ENCODE data around the gene MAP3K20. TPM values are rescaled to one million over a fixed set of nuclear protein-coding genes. Genes with fewer than 3 reads are reported as not detected.
"Not testable (repeated sequence)": the region's sequence is repeated elsewhere in the genome, so short reads cannot be mapped to it uniquely, and the experiment has no call there.

The MAP3K20 gene
- total RNA-seq, 4 donors from 2014 or later = 6.8 to 32.2 (median 15.3) TPM

- no peak for TF ChIP-seq POLR2A (IDR thresholded peaks at IDR 0.05)
- no peak for TF ChIP-seq CTCF (IDR thresholded peaks at IDR 0.05)
These were observed 96.4 kb downstream of the MAP3K20 start for GRCh38 chr2:173171924-173172643.

GRCh38 chr2:173174339-173174738 is 98.7 kb downstream of the MAP3K20 start:
- H3K4me3 ChIP-seq, H3K27me3 ChIP-seq, H3K4me1 ChIP-seq, H3K36me3 ChIP-seq, H3K9me3 ChIP-seq, H3K27ac ChIP-seq, DNase-seq: not testable (repeated sequence)

More at GRCh38 chr2:173171924-173172643, 96.4 kb downstream of the MAP3K20 start:
- no peak for DNase-seq
- no peak overlapping the region for H3K27ac ChIP-seq
- no peak overlapping the region for H3K4me3 ChIP-seq
- H3K4me1 ChIP-seq = no peaks in the 10 kb centered on the region
- H3K36me3 ChIP-seq = no peaks in the 10 kb centered on the region
- H3K9me3 ChIP-seq = no peaks in the 10 kb centered on the region
- no peaks in the 10 kb centered on the region for H3K27me3 ChIP-seq

GRCh38 chr2:173175222-173175621 is 99.6 kb downstream of the MAP3K20 start:
- H3K27ac ChIP-seq = no peak overlapping the region
- H3K27me3 ChIP-seq = no peaks in the 10 kb centered on the region
- no peak for TF ChIP-seq CTCF (IDR thresholded peaks at IDR 0.05)
- TF ChIP-seq POLR2A (IDR thresholded peaks at IDR 0.05) = no peak
- no peak for DNase-seq
- no peaks in the 10 kb centered on the region for H3K9me3 ChIP-seq
- H3K4me1 ChIP-seq = no peaks in the 10 kb centered on the region
- no peaks in the 10 kb centered on the region for H3K36me3 ChIP-seq
- no peak overlapping the region for H3K4me3 ChIP-seq

- peak overlapping the region in 1 of 4 donors; percentile 33 for H3K27ac ChIP-seq
- no peaks in the 10 kb centered on the region for H3K36me3 ChIP-seq
- no peak overlapping the region for H3K4me3 ChIP-seq
- no peak for DNase-seq
- no peaks in the 10 kb centered on the region for H3K4me1 ChIP-seq
- no peaks in the 10 kb centered on the region for H3K27me3 ChIP-seq
- H3K9me3 ChIP-seq = no peaks in the 10 kb centered on the region
- no peak for TF ChIP-seq CTCF (IDR thresholded peaks at IDR 0.05)
- TF ChIP-seq POLR2A (IDR thresholded peaks at IDR 0.05) = no peak
These were observed 106.3 kb downstream of the MAP3K20 start for GRCh38 chr2:173181982-173182381.

GRCh38 chr2:173184031-173185004 is 108.7 kb downstream of the MAP3K20 start:
- H3K9me3 ChIP-seq = no peaks in the 10 kb centered on the region
- peak in 1 of 3 donors; percentile 49 for DNase-seq
- H3K4me3 ChIP-seq = no peak overlapping the region
- TF ChIP-seq CTCF (IDR thresholded peaks at IDR 0.05) (no peak), POLR2A (IDR thresholded peaks at IDR 0.05) (no peak)
- peak overlapping the region in 1 of 4 donors; percentile 54 for H3K27ac ChIP-seq
- H3K36me3 ChIP-seq = no peaks in the 10 kb centered on the region
- H3K27me3 ChIP-seq = no peaks in the 10 kb centered on the region
- no peaks in the 10 kb centered on the region for H3K4me1 ChIP-seq

- no peaks in the 10 kb centered on the region for H3K4me1 ChIP-seq
These were observed 109.8 kb downstream of the MAP3K20 start for GRCh38 chr2:173185437-173185836.

More at GRCh38 chr2:173185437-173185836, 109.8 kb downstream of the MAP3K20 start:
- Histone ChIP-seq H3K27me3 (no peaks in the 10 kb centered on the region), H3K9me3 (no peaks in the 10 kb centered on the region), H3K36me3 (no peaks in the 10 kb centered on the region), H3K27ac (peak overlapping the region in 1 of 4 donors; percentile 54), H3K4me3 (no peak overlapping the region)
- no peak for DNase-seq
- TF ChIP-seq POLR2A (IDR thresholded peaks at IDR 0.05) (no peak), CTCF (IDR thresholded peaks at IDR 0.05) (no peak)

Data from Peyer's patch (tissue), 4 donors.